Measurements from ENCODE around the gene RAPGEF2.

GRCh38 chr4:159110961-159111360 lies 8.1 kb downstream of the RAPGEF2 start:
- TF ChIP-seq CTCF (conservative IDR thresholded peaks at IDR 0.05) (no peak), ZFX (IDR thresholded peaks at IDR 0.05) (no peak)
